IMR-90 (cell line): ENCODE results near the gene ADAMTS14. TPM values are rescaled to one million over a fixed set of nuclear protein-coding genes. Genes with fewer than 3 reads are reported as not detected.

Experiments
- ATAC-seq: fragments of 200-7000 bp; cut with Tn5 transposase; 2 replicates; pipeline ENCODE4 v1.9.1; 2020; ENCODE audit warnings: low read depth, mild to moderate bottlenecking, moderate library complexity
- BruUV-seq: library from RNA; stranded (reverse); fragments of 400-500 nt; replicated peaks from 2 replicates; lab custom pipeline; 2021; lab: Mats Ljungman, UMichigan
- CTCF ChIA-PET: fragments of 300-600 bp; formaldehyde crosslinking; extraction: SDS; loops from one replicate; lab custom pipeline; 2021; ENCODE audit warnings: antibody characterized with exemption; lab: Yijun Ruan, JAX
- POLR2A ChIA-PET: fragments of 300-600 bp; sonication (Branson Sonifier 250); formaldehyde crosslinking; loops from one replicate; lab custom pipeline; 2022; ENCODE audit warnings: antibody characterized with exemption; ENCODE audit not compliant: unreplicated experiment; lab: Charles Lee
- DNase-seq: peaks from one replicate; pipeline ENCODE4 v3.0.0; 2013
- H2AFZ ChIP-seq: replicated peaks from 2 replicates; pipeline ENCODE3; 2013; ENCODE audit warnings: low read length, mild to moderate bottlenecking; ENCODE audit not compliant: poor library complexity
- H2AK5ac ChIP-seq: 2 replicates; pipeline ENCODE4 v1.6.1; 2013; ENCODE audit warnings: low read depth, low read length, inconsistent platforms
- H2AK9ac ChIP-seq: replicated peaks from 2 replicates; pipeline ENCODE3; 2013; ENCODE audit warnings: mild to moderate bottlenecking, low read depth, low read length, moderate library complexity; ENCODE audit not compliant: poor library complexity
- H2BK120ac ChIP-seq: 2 replicates; pipeline ENCODE4 v1.6.1; 2013; ENCODE audit warnings: low read depth, low read length, inconsistent platforms
- H2BK15ac ChIP-seq: 3 replicates; pipeline ENCODE4 v1.6.1; 2013; ENCODE audit warnings: low read depth, low read length, inconsistent platforms
- H2BK20ac ChIP-seq: 2 replicates; pipeline ENCODE4 v1.6.1; 2013; ENCODE audit warnings: low read depth, mild to moderate bottlenecking, inconsistent platforms, low read length, moderate library complexity
- H2BK5ac ChIP-seq: 2 replicates; pipeline ENCODE4 v1.6.1; 2013; ENCODE audit warnings: mild to moderate bottlenecking, low read depth, low read length, inconsistent platforms; ENCODE audit not compliant: poor library complexity, severe bottlenecking
- H3K14ac ChIP-seq: replicated peaks from 2 replicates; pipeline ENCODE4 v1.6.1; 2013; ENCODE audit warnings: low read depth, low read length, inconsistent platforms
- H3K18ac ChIP-seq: 2 replicates; pipeline ENCODE4 v1.6.1; 2013; ENCODE audit warnings: low read depth, low read length, control low read depth
- H3K23ac ChIP-seq: 2 replicates; pipeline ENCODE4 v1.6.1; 2013; ENCODE audit warnings: low read depth, low read length, inconsistent platforms
- H3K27ac ChIP-seq: 2 replicates; pipeline ENCODE4 v1.5.1; 2013; ENCODE audit warnings: mild to moderate bottlenecking, control low read depth, low read length; ENCODE audit not compliant: insufficient read depth
- H3K27me3 ChIP-seq: 2 replicates; pipeline ENCODE4 v1.6.1; 2013; ENCODE audit warnings: low read length; ENCODE audit not compliant: control insufficient read depth, insufficient read depth
- H3K36me3 ChIP-seq: 2 replicates; pipeline ENCODE4 v1.6.1; 2013; ENCODE audit warnings: low read length, mixed read lengths; ENCODE audit not compliant: control insufficient read depth, insufficient read depth
- H3K4ac ChIP-seq: 2 replicates; pipeline ENCODE4 v1.6.1; 2013; ENCODE audit warnings: low read depth, low read length, inconsistent platforms
- H3K4me1 ChIP-seq: 2 replicates; pipeline ENCODE4 v1.6.1; 2013; ENCODE audit warnings: low read length, mixed read lengths; ENCODE audit not compliant: control insufficient read depth, insufficient read depth
- H3K4me2 ChIP-seq: 2 replicates; pipeline ENCODE4 v1.6.1; 2013; ENCODE audit warnings: low read depth, mild to moderate bottlenecking, control low read depth, low read length, moderate library complexity
- H3K4me3 ChIP-seq: 2 replicates; pipeline ENCODE4 v1.5.1; 2013; ENCODE audit warnings: low read depth, mild to moderate bottlenecking, control low read depth, low read length, moderate library complexity; ENCODE audit not compliant: insufficient read depth
- H3K56ac ChIP-seq: 2 replicates; pipeline ENCODE4 v1.6.1; 2013; ENCODE audit warnings: low read length, inconsistent platforms; ENCODE audit not compliant: insufficient read depth; ENCODE audit errors: extremely low read depth
- H3K79me1 ChIP-seq, 2 experiments: 2 replicates each; pipeline ENCODE4 v1.6.1; 2013; ENCODE audit warnings: low read length in 2 of 2, inconsistent platforms in 1 of 2, low read depth in 1 of 2
- H3K9ac ChIP-seq: 2 replicates; pipeline ENCODE4 v1.6.1; 2013; ENCODE audit warnings: low read depth, low read length, control low read depth
- H3K9me1 ChIP-seq: 2 replicates; pipeline ENCODE4 v1.6.1; 2013; ENCODE audit warnings: low read length, inconsistent platforms; ENCODE audit not compliant: insufficient read depth
- H3K9me3 ChIP-seq: 2 replicates; pipeline ENCODE4 v1.6.1; 2013; ENCODE audit warnings: low read length; ENCODE audit not compliant: control insufficient read depth, insufficient read depth
- H4K20me1 ChIP-seq: 2 replicates; pipeline ENCODE4 v1.6.1; 2013; ENCODE audit warnings: low read length, inconsistent platforms; ENCODE audit not compliant: insufficient read depth
- H4K5ac ChIP-seq: 2 replicates; pipeline ENCODE4 v1.6.1; 2013; ENCODE audit warnings: mild to moderate bottlenecking, low read depth, low read length, control low read depth
- H4K8ac ChIP-seq, 2 experiments: 2 replicates each; pipeline ENCODE4 v1.6.1; 2013; ENCODE audit warnings: low read depth in 2 of 2, low read length in 2 of 2, control low read depth in 1 of 2, inconsistent platforms in 1 of 2
- H4K91ac ChIP-seq: 2 replicates; pipeline ENCODE4 v1.6.1; 2013; ENCODE audit warnings: low read depth, low read length, inconsistent platforms; ENCODE audit not compliant: insufficient read depth
- BHLHE40 ChIP-seq: fragments of 150-350 bp; IDR thresholded peaks from 2 replicates; pipeline ENCODE4 v1.6.1; 2016; ENCODE audit warnings: mild to moderate bottlenecking, low read depth, low read length
- CEBPB ChIP-seq: IDR thresholded peaks from 2 replicates; pipeline ENCODE4 v1.6.1; 2012; ENCODE audit warnings: low read depth, low read length, improper control_type of control experiment
- CHD1 ChIP-seq: IDR thresholded peaks from 2 replicates; pipeline ENCODE4 v1.6.1; 2012; ENCODE audit warnings: low read depth, low read length, improper control_type of control experiment
- CTCF ChIP-seq: conservative IDR thresholded peaks from 2 replicates; pipeline ENCODE4 v1.5.1; 2012; ENCODE audit warnings: mild to moderate bottlenecking, low read depth, low read length, improper control_type of control experiment
- ELK1 ChIP-seq: fragments of 150-350 bp; IDR thresholded peaks from 2 replicates; pipeline ENCODE4 v1.6.1; 2016; ENCODE audit warnings: low read depth, mild to moderate bottlenecking, low read length, moderate library complexity, borderline replicate concordance
- FOS ChIP-seq: fragments of 150-350 bp; IDR thresholded peaks from 2 replicates; pipeline ENCODE4 v1.6.1; 2016; ENCODE audit warnings: low read depth, low read length
- MAFK ChIP-seq: IDR thresholded peaks from 2 replicates; pipeline ENCODE4 v1.6.1; 2012; ENCODE audit warnings: low read depth, low read length, improper control_type of control experiment
- MAZ ChIP-seq: IDR thresholded peaks from 2 replicates; pipeline ENCODE4 v1.6.1; 2012; ENCODE audit warnings: low read depth, mild to moderate bottlenecking, low read length, improper control_type of control experiment, moderate library complexity, borderline replicate concordance
- MXI1 ChIP-seq: IDR thresholded peaks from 2 replicates; pipeline ENCODE4 v1.6.1; 2012; ENCODE audit warnings: low read depth, mild to moderate bottlenecking, low read length, moderate library complexity, borderline replicate concordance
- NFE2L2 ChIP-seq: fragments of 150-350 bp; IDR thresholded peaks from 2 replicates; pipeline ENCODE4 v1.6.1; 2016; ENCODE audit warnings: low read depth, mild to moderate bottlenecking, low read length
- POLR2A ChIP-seq: IDR thresholded peaks from 2 replicates; pipeline ENCODE4 v1.6.1; 2012; ENCODE audit warnings: mild to moderate bottlenecking, low read depth, low read length
- RAD21 ChIP-seq: IDR thresholded peaks from 2 replicates; pipeline ENCODE4 v1.6.1; 2012; ENCODE audit warnings: low read length, improper control_type of control experiment
- RCOR1 ChIP-seq: IDR thresholded peaks from 2 replicates; pipeline ENCODE4 v1.6.1; 2012; ENCODE audit warnings: mild to moderate bottlenecking, low read length, improper control_type of control experiment; ENCODE audit not compliant: insufficient replicate concordance
- RFX5 ChIP-seq: IDR thresholded peaks from 2 replicates; pipeline ENCODE4 v1.8.0; 2012; ENCODE audit warnings: low read depth, mild to moderate bottlenecking, low read length, moderate library complexity
- SMC3 ChIP-seq: fragments of 150-350 bp; IDR thresholded peaks from 2 replicates; pipeline ENCODE4 v1.6.1; 2016; ENCODE audit warnings: low read depth, mild to moderate bottlenecking, antibody characterized with exemption, low read length, moderate library complexity
- USF2 ChIP-seq: fragments of 150-350 bp; IDR thresholded peaks from 2 replicates; pipeline ENCODE4 v1.6.1; 2017; ENCODE audit warnings: mild to moderate bottlenecking, antibody characterized with exemption, low read length, low read depth
- WGBS, 2 experiments: methylation state at CpG; one replicate each; pipeline versions ENCODE4 v1.1.5 to v1.1.7; 2013; ENCODE audit warnings: missing lambda C conversion rate in 2 of 2; ENCODE audit not compliant: insufficient read length in 1 of 2; ENCODE audit errors: extremely low coverage in 2 of 2; 5-methylcytosine and 5-hydroxymethylcytosine counted together
- dilution Hi-C: fragments of 300-500 bp; cut with HindIII; formaldehyde crosslinking; loops from one replicate; pipeline ENCODE4 v1.14.3; 2018; ENCODE audit warnings: low sequenced_read_pairs; ENCODE audit not compliant: unreplicated experiment
- in situ Hi-C: fragments of 300-500 bp; cut with MboI; formaldehyde crosslinking; loops from 3 replicates; pipeline ENCODE4 v1.14.3; 2019; ENCODE audit warnings: low sequenced_read_pairs, inconsistent platforms, mixed read lengths
- intact Hi-C: fragments of 100-400 bp; cut with micrococcal nuclease; formaldehyde crosslinking; loops from 2 replicates; pipeline ENCODE4 v1.10.0; 2022
- polyA plus RNA-seq, 3 experiments: library from polyadenylated mRNA; depleted of rRNA; stranded (reverse); fragments of >200 nt; gene quantifications; 2 replicates each; pipeline ENCODE4 v1.2.3, GENCODE V29; 2012; ENCODE audit warnings: low replicate concordance in 1 of 3
- total RNA-seq: library from RNA; depleted of rRNA; stranded (reverse); fragments of >200 nt; gene quantifications from 2 replicates; pipeline ENCODE4 v1.2.3, GENCODE V29; 2012

The ADAMTS14 gene
- total and polyA plus RNA-seq, 2 of the 4 experiments (the other 2 are of a cell fraction) = under 0.01 to 0.31 TPM

GRCh38 chr10:70759781-70760180, 87.5 kb downstream of the ADAMTS14 start:
- H3K36me3 ChIP-seq = no peaks in the 10 kb centered on the region
- no peak for DNase-seq
- in situ Hi-C loops (loop anchor here (5.0 kb wide), 2 partner anchors 212 to 297 kb away; no protein-coding TSS in a partner anchor), dilution Hi-C loops (no loop called here), intact Hi-C loops (loop anchor here (1.0 to 2.0 kb wide), 5 partner anchors 121 to 298 kb away; no protein-coding TSS in a partner anchor)
- H2BK5ac ChIP-seq = no peak overlapping the region
- no peaks in the 10 kb centered on the region for H3K9me3 ChIP-seq
- no peak overlapping the region for H2BK15ac ChIP-seq
- CTCF ChIA-PET = no interaction called here
- no peak overlapping the region for H3K14ac ChIP-seq
- no peaks in the 10 kb centered on the region for H3K79me1 ChIP-seq
- no CpG with 5 or more reads among the region's 7 CpGs for WGBS, 2 experiments
- no peak overlapping the region for H2AFZ ChIP-seq
- no peak overlapping the region for H3K4me3 ChIP-seq
- H2BK20ac ChIP-seq = no peak overlapping the region
- no peaks in the 10 kb centered on the region for H4K20me1 ChIP-seq
- POLR2A ChIA-PET = no interaction called here
- peaks cover 33% of the 10 kb centered on the region for H3K27me3 ChIP-seq
- H2BK120ac ChIP-seq = no peak overlapping the region
- no peak overlapping the region for H2AK5ac ChIP-seq
- no peak for ATAC-seq
- H3K27ac ChIP-seq = no peak overlapping the region
- H3K9ac ChIP-seq = no peak overlapping the region
- H3K56ac ChIP-seq = no peak overlapping the region
- H3K4me1 ChIP-seq = no peaks in the 10 kb centered on the region
- no peak overlapping the region for H3K4me2 ChIP-seq
- H4K8ac ChIP-seq = no peak overlapping the region
- no peak overlapping the region for H4K5ac ChIP-seq
- H4K91ac ChIP-seq = no peak overlapping the region
- no peak for TF ChIP-seq RAD21
- TF ChIP-seq CHD1 = no peak
- TF ChIP-seq CTCF = no peak
- no peak for TF ChIP-seq MAZ
- TF ChIP-seq POLR2A = no peak
- TF ChIP-seq RFX5 = no peak
- no peak for TF ChIP-seq USF2
- TF ChIP-seq CEBPB = no peak
- TF ChIP-seq FOS = no peak
- no peak for TF ChIP-seq SMC3
- TF ChIP-seq MXI1 = no peak
- TF ChIP-seq NFE2L2 = no peak
- TF ChIP-seq BHLHE40 = no peak
- no peak for TF ChIP-seq ELK1
- no peak for TF ChIP-seq RCOR1
- TF ChIP-seq MAFK = no peak
- no peak overlapping the region for H3K23ac ChIP-seq
- H3K4ac ChIP-seq = no peak overlapping the region
- no peak overlapping the region for H3K18ac ChIP-seq
- H3K9me1 ChIP-seq = no peaks in the 10 kb centered on the region
- no TSS peak for BruUV-seq
- no peak overlapping the region for H2AK9ac ChIP-seq
